Panc1 (cell line): ENCODE results near the gene POLR3A.

Experiments
- POLR2AphosphoS5 ChIP-seq: IDR thresholded peaks from 2 replicates; pipeline ENCODE4 v1.6.1; 2012; ENCODE audit warnings: mild to moderate bottlenecking, low read depth, low read length, moderate library complexity
- TF ChIP-seq, protein P1 (sequence below): fragments of 450-650 bp; IDR thresholded peaks from 2 replicates; pipeline ENCODE4 v1.5.1; 2017; ENCODE audit warnings: mild to moderate bottlenecking

DNA sequence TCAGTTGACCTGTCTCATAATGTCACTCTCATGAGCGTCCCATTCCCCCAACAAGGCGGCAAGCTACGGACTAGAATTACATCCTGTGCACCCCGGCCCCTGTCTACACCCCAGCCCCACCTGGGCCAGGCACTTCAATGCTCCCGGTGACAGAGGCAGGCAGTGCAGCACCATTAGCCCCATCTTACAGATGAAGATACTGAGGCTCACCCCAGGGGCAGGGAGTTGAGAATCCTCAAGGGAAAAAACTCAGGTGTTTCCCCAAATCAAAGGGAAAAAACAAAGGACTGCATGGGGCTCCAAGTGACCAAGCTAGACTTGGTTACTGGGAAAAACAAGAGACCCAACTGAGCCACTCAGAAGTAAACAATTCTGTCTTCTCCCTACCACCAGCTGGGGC is 107.3 kb downstream of the POLR3A start:
- no peak for TF ChIP-seq POLR2AphosphoS5
- TF ChIP-seq, protein P1, sequence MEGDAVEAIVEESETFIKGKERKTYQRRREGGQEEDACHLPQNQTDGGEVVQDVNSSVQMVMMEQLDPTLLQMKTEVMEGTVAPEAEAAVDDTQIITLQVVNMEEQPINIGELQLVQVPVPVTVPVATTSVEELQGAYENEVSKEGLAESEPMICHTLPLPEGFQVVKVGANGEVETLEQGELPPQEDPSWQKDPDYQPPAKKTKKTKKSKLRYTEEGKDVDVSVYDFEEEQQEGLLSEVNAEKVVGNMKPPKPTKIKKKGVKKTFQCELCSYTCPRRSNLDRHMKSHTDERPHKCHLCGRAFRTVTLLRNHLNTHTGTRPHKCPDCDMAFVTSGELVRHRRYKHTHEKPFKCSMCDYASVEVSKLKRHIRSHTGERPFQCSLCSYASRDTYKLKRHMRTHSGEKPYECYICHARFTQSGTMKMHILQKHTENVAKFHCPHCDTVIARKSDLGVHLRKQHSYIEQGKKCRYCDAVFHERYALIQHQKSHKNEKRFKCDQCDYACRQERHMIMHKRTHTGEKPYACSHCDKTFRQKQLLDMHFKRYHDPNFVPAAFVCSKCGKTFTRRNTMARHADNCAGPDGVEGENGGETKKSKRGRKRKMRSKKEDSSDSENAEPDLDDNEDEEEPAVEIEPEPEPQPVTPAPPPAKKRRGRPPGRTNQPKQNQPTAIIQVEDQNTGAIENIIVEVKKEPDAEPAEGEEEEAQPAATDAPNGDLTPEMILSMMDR = no peak
